HG03439 (cell line): ENCODE results near the gene SCAMP1.
A peak's percentile ranks its signal among the peaks of the same experiment; 100 is the strongest.
"Not testable (repeated sequence)": the region's sequence is repeated elsewhere in the genome, so short reads cannot be mapped to it uniquely, and the experiment has no call there.

Experiments used
- ATAC-seq: cut with Tn5 transposase; IDR thresholded peaks from one replicate; pipeline ENCODE4 v1.9.1; 2021; ENCODE audit warnings: mild to moderate bottlenecking, moderate library complexity; ENCODE audit not compliant: unreplicated experiment

SCAMP1 gene

GRCh38 chr5:78360924-78361630 lies 660 bp downstream of the SCAMP1 start:
- ATAC-seq, result peak; percentile 44

- ATAC-seq, result no peak
These were observed 1.2 kb downstream of the SCAMP1 start for GRCh38 chr5:78361631-78361993.

GRCh38 chr5:78362220-78362619 lies 1.8 kb downstream of the SCAMP1 start:
- no peak for ATAC-seq

- ATAC-seq, result no peak
These were observed 3.6 kb downstream of the SCAMP1 start for GRCh38 chr5:78364005-78364404.

- ATAC-seq, result no peak
These were observed 7.0 kb downstream of the SCAMP1 start for GRCh38 chr5:78367318-78367991.

DNA sequence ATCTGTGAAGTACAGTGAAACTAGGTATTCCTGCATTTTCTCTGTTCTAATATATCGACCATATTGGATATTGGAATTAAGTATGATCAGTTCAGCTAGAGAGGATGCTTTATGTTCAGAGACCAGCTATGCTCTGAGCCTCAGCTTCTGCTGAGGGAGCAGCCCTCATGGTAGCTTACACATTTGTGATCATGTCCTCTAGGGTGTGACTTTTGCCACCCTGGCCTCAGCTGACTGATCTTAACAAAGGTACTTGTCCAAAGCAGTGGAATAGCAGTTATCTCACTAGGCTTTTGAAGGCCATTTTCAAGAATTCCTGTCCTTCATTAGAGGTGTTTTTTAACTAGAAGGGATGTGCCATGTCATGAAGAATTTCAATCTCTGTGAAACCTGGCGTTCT lies 9.3 kb downstream of the SCAMP1 start:
- ATAC-seq, result no peak

DNA sequence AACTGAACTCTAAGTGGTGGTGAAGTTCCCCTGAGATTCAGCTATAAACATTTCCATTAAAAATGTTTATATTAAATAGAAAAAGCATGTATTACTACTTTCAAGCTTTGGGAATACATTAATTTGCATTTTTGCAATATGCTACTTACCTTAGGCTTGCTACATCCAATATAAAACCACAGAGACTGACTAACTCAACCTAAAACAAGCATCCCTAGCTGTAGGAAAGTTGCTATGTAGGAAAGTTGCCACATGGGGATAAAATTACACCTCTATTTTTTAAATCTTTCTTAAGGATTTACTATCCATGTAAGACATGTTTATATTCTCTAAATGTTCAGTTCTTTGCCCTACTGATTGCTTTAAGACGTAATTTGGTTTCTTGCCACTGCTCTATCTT lies 12.8 kb downstream of the SCAMP1 start:
- no peak for ATAC-seq

- ATAC-seq, result no peak
These were observed 15.9 kb downstream of the SCAMP1 start for GRCh38 chr5:78376315-78376714.

- no peak for ATAC-seq
These were observed 16.8 kb downstream of the SCAMP1 start for GRCh38 chr5:78377056-78377717.

GRCh38 chr5:78377718-78378105 lies 17.3 kb downstream of the SCAMP1 start:
- ATAC-seq, result no peak

GRCh38 chr5:78387468-78388153 lies 27.2 kb downstream of the SCAMP1 start:
- no peak for ATAC-seq

DNA sequence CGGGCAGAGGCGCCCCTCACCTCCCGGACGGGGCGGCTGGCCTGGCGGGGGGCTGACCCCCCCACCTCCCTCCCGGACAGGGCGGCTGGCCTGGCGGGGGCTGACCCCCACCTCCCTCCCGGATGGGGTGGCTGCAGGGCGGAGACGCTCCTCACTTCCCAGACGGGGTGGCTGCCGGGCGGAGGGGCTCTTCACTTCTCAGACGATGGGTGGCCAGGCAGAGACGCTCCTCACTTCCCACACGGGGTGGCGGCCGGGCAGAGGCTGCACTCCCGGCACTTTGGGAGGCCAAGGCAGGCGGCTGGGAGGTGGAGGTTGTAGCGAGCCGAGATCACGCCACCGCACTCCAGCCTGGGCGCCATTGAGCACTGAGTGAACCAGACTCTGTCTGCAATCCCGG lies 30.9 kb downstream of the SCAMP1 start:
- ATAC-seq, result not testable (repeated sequence)

- ATAC-seq, result no peak
These were observed 37.4 kb downstream of the SCAMP1 start for GRCh38 chr5:78397831-78398230.

DNA sequence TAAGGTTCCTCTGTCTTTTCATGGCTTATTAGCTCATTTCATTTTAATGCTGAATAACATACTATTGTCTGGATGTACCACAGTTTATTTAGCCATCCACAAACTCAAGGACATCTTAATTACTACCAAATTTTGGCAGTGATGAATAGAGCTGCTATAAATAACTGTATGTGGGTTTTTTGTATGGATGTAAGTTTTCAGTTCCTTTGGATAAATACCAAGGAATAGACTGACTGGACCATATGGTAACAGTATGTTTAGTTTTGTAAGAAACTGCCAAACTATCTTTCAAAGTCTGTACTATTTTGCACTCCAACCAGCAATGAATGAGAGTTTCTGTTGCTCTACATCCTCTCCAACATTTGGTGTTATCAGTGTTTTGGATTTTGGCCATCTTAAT lies 38.7 kb downstream of the SCAMP1 start:
- no peak for ATAC-seq

- no peak for ATAC-seq
These were observed 44.4 kb downstream of the SCAMP1 start for GRCh38 chr5:78404682-78405293.

DNA sequence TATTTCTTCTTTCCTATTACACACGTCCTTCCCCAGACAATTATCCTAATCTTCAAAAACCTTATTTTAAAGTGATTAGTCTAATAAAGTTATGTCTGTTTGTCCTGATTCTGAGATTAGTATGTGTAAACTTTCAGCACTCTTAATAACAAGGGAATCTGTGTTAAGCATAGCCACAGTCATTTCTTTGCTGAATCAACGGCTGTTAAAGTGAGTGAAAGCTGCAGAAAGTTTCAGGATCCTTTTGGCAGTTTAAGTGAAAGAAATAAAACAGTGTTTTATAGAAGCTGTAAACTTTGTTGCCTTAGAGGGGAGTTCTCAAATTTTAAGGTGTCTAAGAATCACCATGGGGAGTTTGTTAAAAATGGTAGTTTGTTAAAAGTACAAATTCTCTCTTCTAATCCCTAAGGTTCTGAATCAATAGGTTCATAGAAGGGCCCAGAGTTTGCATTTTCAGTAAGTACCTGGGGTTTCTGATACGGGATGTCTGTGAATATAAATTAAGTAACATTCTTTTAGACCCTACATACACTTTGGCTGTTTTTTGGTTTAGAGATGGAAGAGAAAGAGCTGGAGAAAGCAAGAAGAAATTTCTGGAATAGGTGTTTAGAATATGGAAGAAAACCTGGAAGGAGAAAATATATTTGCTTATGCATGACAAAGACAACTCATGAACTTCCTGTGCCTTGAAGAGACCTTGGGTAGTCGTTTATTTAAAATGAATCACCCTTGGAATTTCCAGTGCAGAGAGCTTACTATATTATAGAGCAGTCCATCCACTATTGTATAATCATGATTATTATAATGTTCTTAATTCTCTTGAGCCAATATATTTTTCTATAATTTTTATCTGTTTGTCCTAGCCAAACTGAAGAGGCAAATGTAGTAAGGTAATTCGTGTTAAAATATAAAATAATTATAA lies 45.7 kb downstream of the SCAMP1 start:
- ATAC-seq, result no peak

DNA sequence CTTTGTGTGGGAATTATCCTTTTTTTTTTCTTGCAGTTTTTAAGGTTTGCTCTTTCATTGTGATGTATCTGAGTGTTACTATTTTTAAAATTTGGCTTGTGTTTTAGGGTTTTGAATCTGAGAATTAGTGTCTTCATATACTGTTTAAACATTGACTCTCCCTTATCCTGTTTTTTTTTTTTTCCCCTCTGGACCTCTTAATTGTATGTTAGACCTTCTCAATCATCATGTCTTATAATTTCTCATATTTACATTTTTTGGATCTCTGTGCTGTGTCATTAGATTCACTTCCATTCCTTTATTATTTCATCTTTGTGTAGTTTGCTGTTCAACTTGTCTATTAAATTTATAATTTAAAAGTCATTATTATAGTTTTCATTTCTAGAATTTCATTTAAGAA lies 47.0 kb downstream of the SCAMP1 start:
- ATAC-seq, result no peak

DNA sequence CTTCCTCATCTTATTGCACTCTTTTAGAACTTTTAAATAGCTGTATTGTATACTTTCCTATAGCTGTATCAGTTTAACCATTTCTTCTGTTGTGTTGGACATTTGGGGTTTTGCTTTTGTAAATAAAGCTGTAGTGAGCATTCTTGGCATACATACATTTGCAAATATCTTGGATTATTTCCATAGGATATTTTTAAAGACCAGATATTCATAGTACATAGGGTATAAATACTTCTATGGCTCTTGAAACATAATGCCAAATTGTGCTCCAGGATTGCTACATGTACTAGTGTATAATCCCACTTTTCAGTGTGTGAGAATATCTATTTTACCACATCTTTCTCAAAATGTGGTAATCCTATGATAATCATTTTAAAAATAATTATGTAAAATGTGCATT lies 51.2 kb downstream of the SCAMP1 start:
- no peak for ATAC-seq

GRCh38 chr5:78416677-78417425 lies 56.4 kb downstream of the SCAMP1 start:
- no peak for ATAC-seq
